GM12864 (cell line): ENCODE data around the gene TXNDC11.

Source experiments
- DNase-seq: peaks from one replicate; pipeline ENCODE4 v3.0.0-alpha.2; 2011; ENCODE audit warnings: low read depth
- H3K4me3 ChIP-seq: 2 replicates; pipeline ENCODE4 v1.5.1; 2011; ENCODE audit warnings: mild to moderate bottlenecking, low read depth, low read length, control low read depth
- TF ChIP-seq, protein P1 (sequence below): IDR thresholded peaks from 2 replicates; pipeline ENCODE4 v1.5.1; 2011; ENCODE audit warnings: low read depth, mild to moderate bottlenecking, moderate library complexity, low read length, control low read depth, inconsistent platforms; ENCODE audit errors: missing control alignments

The TXNDC11 gene

GRCh38 chr16:11667221-11667823, 75.3 kb downstream of the TXNDC11 start:
- no peak overlapping the region for H3K4me3 ChIP-seq
- TF ChIP-seq, protein P1, sequence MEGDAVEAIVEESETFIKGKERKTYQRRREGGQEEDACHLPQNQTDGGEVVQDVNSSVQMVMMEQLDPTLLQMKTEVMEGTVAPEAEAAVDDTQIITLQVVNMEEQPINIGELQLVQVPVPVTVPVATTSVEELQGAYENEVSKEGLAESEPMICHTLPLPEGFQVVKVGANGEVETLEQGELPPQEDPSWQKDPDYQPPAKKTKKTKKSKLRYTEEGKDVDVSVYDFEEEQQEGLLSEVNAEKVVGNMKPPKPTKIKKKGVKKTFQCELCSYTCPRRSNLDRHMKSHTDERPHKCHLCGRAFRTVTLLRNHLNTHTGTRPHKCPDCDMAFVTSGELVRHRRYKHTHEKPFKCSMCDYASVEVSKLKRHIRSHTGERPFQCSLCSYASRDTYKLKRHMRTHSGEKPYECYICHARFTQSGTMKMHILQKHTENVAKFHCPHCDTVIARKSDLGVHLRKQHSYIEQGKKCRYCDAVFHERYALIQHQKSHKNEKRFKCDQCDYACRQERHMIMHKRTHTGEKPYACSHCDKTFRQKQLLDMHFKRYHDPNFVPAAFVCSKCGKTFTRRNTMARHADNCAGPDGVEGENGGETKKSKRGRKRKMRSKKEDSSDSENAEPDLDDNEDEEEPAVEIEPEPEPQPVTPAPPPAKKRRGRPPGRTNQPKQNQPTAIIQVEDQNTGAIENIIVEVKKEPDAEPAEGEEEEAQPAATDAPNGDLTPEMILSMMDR: no peak
- DNase-seq: no peak

DNA sequence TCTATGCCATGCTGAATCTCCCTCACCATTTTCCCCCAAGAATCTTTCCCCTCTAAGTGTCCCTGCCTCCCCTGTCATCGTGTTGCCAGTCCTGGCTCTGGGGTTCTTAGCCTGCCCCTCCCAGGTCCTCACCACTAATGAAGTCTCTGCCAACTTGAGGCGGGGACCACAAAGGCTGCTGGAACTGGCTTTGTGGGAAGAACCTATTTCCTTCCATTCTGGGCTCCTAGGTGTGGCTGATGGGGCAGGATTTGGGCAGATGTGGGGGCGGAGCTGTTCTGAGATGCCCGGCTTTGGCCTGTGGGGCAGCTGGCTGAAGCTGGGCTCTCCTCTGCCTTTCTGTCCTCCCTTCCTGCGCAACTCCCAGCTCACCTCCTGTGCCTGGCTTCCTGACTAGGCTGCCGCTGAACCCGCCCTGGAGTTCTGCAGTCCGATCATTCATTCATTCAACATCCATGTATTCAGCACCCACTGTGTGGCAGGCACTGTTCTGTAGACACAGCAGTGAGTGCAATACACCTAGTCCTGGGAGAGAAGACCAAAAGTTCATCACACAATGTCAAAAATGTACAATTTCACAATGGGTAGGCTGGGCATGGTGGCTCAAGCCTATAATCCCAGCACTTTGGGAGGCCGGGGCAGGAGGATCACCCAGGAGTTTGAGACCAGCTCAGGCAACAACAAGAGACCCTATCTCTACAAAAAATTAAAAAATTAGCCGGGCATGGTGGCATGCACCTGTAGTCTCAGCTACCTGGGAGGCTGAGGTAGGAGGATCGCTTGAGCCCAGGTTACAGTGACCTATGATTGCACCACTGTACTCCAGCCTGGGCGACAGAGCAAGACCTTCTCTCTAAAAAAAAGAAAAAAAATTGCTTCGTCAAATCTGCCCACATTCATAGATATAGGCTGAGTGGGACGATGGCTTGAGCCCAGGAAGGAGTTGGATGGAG, 76.3 kb downstream of the TXNDC11 start:
- no peak for DNase-seq
- TF ChIP-seq, protein P1: no peak
- H3K4me3 ChIP-seq: no peak overlapping the region

DNA sequence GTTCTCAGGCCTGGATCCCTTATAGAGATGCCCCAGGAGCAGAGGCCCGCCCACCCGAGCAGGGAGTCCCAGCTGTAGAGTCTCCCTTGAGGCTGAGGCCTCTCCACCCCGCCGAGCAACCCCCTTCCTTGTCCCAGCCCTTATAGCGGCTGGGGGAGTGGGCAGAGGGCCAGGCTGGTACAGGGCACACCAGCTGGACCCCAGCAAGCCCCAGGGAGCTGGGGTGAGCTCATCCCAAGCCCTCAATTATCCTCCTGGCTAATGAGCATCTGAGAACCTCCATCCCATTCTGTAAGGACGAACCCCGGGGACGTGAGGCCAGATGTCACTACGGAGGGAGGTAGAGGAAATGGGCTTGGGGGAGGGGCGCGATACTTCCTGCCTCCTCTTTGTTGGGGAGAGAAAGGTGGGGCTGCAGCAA, 77.6 kb downstream of the TXNDC11 start:
- DNase-seq: no peak
- TF ChIP-seq, protein P1: no peak
- no peak overlapping the region for H3K4me3 ChIP-seq

DNA sequence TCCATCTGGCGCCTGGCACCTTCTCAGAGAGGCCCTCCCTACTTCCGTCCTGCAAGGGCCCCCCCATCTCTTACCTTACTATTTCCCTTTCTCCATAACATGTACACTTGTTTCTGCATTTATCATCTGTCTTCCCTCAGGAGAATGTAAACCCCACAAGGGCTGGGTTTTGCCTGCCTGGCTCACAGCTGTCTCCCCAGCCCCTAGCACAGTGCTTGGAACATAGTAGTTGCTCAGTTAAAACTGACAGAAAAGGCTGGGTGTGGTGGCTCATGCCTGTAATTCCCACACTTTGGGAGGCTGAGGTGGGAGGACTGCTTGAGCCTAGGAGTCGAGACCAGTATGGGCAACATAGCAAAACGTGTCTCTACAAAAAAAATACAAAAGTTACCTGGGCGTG, 80.1 kb downstream of the TXNDC11 start:
- no peak for DNase-seq
- H3K4me3 ChIP-seq: no peak overlapping the region
- TF ChIP-seq, protein P1: no peak

DNA sequence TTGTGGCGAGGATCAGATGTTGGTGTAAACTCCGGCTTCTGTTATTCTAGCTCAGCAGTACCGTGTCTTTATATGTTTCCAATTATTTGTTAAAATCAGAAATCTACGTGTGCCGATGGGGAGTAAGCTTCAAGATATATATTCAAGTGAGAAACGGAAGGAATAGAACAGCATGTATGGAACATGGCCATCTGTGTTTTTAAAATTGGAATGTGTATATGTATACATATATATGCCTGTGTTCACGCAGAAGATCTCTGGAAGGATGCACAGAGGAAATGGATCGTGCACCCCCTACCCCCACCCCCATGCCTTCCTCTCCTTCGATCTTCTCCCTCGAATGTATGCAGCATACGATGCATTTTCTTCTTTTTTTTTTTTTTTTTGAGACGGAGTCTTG, 82.1 kb downstream of the TXNDC11 start:
- DNase-seq: no peak

GRCh38 chr16:11658896-11659708, 83.6 kb downstream of the TXNDC11 start:
- TF ChIP-seq, protein P1: no peak
- no peak for DNase-seq
- H3K4me3 ChIP-seq: no peak overlapping the region

More for the DNA sequence above, 82.1 kb downstream of the TXNDC11 start:
- TF ChIP-seq, protein P1: no peak
- H3K4me3 ChIP-seq: no peak overlapping the region
